GM21360 (cell line): ENCODE results near the gene NUCB1.
"Not testable (repeated sequence)": the region's sequence is repeated elsewhere in the genome, so short reads cannot be mapped to it uniquely, and the experiment has no call there.

Source experiments
- ATAC-seq: cut with Tn5 transposase; IDR thresholded peaks from one replicate; pipeline ENCODE4 v1.9.1; 2021; ENCODE audit warnings: mild to moderate bottlenecking, moderate library complexity; ENCODE audit not compliant: unreplicated experiment

The NUCB1 gene

DNA sequence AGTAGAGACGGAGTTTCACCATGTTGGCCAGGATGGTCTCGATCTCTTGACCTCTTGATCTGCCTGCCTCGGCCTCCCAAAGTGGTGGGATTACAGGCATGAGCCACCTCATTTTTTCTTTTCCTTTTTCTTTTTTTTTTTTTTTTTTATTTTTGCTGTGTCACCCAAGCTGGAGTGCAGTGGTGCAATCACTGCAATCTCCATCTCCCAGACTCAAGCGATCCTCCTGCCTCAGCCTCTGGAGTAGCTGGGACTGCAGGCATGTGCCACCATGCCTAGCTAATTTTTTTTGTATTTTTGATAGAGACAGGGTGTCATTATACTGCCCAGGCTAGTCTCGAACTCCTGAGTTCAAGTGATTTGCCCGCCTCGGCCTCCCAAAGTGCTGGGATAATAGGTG lies 2.2 kb downstream of the NUCB1 start:
- not testable (repeated sequence) for ATAC-seq

DNA sequence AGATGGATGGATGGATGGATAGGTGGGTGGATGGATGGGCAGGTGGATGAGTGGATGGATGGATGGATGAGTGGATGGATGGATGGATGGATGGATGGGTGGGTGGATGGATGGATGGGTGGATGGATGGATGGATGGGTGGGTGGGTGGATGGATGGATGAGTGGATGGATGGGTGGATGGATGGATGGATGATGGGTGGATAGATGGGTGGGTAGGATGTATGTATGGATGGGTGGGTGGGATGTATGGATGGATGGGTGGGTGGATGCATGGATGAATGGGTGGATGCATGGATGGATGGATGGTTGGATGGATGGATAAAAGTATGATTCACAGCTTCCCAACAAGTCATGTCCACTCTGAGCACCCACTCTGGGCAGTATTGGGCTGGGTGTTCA lies 3.7 kb downstream of the NUCB1 start:
- ATAC-seq: not testable (repeated sequence)

DNA sequence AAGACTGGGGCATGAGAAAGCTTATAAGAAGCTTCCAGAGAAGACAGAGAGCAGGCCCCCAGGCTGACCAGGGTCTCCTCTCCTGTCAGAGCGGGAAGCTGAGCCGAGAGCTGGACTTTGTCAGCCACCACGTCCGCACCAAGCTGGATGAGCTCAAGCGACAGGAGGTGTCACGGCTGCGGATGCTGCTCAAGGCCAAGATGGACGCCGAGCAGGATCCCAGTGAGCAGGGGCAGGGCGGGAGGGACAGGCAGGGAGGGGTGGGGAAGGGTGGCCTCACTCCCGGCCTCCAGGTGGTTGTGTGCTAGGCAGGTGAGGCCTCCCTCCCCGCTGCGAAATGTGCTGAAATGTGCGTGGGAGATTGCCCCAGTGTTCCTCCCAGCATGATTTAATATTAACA lies 5.6 kb downstream of the NUCB1 start:
- ATAC-seq: no peak

DNA sequence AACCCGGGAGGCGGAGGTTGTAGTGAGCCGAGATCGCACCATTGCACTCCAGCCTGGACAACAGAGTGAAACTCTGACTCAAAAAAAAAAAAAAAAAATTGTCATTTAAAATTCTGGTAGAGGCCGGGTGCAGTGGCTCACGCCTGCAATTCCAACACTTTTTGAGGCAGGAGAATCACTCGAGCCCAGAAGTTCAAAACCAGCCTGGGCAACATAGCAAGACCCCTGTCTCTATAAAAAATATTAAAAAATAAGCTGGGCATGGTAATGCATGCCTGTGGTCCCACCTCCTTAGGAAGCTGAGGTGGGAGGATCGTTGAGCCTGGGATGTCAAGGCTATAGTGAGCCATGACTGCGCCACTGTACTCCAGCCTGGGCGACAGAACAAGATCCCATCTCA lies 6.2 kb downstream of the NUCB1 start:
- no peak for ATAC-seq

DNA sequence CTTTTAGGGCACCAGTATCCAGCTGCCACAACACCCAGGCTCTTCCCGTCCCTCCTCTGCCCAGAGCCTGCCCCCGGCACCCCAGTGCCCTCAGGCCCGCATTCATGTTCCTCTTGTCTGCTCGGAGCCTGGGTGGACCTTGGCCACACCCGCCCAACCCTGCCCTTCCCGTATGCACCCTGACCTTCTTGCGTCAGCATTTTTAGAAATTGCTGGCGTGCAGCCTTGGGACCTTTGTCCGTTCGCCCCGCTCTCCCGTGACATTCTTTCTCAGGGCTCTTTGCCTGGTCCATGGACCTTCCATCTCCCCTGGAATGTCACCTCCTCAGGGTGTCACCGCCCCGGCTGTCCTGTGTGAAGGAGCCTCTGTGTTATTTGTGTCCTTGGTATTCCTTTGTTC lies 7.6 kb downstream of the NUCB1 start:
- ATAC-seq: no peak

DNA sequence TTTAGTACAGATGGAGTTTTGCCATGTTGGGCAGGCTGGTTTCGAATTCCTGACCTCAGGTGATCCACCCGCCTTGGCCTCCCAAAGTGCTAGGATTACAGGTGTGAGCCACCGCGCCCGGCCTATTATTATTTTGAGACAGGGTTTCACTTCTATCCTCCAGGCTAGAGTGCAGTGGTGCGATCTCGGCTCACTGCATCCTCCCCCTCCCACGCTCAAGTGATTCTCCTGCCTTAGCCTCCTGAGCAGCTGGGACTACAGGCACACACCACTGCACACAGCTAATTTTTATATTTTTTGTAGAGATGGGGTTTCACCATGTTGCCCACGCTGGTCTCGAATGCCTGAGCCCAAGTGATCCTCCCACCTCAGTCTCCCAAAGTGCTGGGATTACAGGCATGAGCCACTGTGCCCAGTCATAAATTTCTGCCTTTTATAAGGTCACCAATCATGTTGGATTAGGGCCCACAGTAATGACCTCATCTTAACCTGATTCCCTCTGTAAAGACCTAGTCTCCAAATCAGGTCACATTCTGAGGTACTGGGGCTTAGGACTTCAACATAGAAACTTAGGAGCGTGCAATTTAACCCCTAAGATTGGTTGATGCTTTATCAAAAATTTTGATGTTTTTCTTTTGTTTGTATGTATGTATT lies 9.4 kb downstream of the NUCB1 start:
- ATAC-seq: not testable (repeated sequence)

DNA sequence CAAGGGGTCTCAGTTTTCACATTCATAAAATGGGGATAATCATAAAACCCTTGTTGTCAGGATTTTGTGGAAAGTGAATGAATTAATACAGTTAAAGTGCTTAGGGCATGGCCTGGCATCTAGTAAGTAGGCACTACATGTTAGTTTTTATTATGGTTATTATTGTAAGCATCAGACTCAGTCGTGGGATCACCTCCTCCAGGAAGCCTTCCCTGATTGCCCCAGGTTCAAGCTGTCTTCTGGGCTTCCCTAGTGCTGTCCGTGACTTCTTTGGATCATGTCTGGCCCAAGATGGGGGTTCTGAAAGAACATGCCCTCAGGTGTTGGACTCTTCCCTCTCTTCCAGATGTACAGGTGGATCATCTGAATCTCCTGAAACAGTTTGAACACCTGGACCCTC lies 10.7 kb downstream of the NUCB1 start:
- ATAC-seq: no peak

DNA sequence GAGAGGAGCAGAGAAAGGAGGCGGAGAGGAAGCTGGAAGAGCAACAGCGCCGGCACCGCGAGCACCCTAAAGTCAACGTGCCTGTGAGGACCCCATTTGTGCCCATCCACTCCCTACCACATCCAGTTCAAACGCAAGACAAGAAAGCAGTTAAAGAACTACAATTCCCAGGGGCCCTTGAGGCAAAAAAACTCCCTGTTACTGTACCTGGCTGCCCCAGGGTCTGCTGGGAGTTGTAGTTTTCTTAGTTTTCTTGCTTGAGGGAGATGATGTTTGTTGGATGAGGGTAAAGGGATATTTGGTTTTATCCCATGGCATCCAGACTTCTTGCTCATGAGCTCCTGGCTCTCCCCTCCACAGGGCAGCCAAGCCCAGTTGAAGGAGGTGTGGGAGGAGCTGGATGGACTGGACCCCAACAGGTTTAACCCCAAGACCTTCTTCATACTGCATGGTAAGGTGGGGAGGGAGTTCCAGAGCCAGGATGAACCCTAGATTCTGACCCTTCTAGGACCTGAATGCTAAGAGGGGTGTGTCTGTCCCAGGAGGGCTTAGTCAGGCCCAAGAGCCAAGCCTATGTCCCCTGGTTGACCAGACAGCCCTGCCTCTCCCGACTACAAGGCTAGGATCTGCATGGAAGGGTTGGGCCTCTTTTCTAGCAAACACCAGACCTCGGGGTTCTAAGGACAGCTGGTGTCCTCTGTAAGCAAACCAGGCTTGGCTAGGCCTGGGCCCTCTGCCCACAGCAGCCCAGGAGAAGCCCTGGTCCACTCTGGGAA lies 13.2 kb downstream of the NUCB1 start:
- no peak for ATAC-seq

DNA sequence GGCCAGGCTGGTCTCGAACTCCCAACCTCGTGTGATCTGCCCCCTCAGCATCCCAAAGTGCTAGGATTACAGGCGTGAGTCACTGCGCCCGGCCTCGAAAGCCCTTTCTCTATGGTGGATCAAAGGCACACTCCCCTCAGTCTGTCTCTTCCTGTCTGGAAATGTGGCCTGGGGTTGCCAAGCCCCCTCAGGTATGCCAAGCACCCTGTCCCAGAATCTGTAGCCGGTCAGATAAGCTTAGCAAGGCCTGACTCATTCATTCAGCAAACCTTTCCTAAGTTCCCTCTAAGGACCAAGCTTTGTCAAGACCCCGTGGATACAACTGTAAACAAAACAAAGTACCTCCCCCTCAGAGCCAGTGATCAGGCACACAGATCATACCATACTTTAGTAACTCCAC lies 14.1 kb downstream of the NUCB1 start:
- no peak for ATAC-seq

DNA sequence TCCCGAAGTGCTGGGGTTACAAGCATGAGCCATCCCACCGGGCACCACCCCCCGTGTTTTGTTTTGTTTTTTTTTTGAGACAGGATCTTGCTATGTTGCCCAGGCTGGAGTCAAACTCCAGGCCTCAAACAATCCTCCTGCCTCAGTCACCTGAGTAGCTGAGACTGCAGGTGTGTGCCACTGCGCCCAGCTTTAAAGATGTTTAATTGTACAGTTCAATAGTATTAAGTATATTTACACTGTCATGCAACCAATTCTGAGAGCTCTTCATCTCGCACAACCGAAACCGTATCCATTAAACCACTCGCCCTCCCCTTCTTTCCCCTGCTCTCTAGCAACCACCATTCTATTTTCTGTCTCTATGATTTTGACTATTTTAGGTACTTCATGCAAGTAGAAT lies 15.6 kb downstream of the NUCB1 start:
- ATAC-seq: no peak

DNA sequence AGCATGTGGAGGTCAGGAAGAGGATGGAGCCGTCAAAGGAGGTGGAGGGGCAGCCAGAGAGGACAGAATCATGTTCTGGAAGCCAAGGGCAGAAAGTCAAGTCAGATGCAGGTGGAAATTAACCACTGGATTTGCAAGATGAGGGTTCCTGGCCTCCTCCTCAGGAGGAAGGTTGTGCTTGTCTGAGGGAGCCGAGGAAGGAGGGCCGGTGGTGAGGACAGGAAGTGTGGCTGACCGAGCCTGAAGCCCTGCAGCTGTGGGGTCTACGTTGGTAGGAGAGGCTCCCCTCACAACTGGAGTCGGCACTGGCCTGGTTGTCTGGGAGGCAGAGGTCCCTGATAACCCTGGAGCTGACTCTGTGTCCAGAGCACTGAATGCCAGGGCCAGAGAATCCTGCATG lies 18.0 kb downstream of the NUCB1 start:
- ATAC-seq: no peak

DNA sequence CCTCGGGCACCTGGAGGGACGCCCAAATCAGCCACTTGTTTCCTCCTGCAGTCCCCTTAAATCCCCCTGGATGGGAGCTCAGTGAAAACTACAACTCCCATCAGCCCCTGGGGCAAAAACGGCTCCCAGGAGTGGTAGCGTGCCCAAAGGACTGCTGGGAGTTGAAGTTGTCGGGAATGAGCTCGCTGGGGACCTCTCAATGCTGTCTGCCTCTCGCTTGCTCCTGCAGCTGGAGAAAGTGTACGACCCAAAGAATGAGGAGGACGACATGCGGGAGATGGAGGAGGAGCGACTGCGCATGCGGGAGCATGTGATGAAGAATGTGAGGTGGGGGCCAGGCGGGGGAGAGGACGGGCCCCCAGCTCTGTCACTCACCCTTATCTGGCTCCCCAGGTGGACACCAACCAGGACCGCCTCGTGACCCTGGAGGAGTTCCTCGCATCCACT lies 18.7 kb downstream of the NUCB1 start:
- ATAC-seq: no peak

DNA sequence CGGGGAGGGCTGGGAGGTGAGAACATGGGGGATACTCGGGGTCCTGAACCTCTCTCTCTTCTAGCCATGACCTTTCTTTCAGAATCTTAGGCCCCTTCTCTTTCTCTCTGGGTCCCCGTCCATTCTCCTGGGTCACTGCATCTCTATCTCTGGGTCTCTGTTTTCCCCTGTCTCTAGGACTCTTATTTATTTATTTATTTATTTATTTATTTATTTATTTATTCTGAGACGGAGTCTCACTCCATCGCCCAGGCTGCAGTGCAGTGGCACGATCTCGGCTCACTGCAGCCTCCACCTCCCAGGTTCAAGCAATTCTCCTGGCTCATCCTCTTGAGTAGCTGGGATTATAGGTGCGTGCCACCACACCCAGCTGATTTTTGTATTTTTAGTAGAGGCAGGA lies 19.2 kb downstream of the NUCB1 start:
- ATAC-seq: not testable (repeated sequence)

DNA sequence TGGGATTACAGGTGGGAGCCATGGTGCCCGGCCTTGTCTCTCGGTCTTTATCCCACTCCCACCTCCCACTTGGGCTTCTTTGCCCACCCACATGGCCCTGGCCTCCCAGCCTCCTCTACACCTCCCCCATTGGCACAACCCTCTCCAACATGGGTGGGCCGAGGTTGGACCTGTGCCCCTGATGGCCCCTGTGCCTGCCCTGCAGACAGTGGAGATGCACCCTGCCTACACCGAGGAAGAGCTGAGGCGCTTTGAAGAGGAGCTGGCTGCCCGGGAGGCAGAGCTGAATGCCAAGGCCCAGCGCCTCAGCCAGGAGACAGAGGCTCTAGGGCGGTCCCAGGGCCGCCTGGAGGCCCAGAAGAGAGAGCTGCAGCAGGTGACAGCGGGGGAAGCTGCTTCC lies 20.8 kb downstream of the NUCB1 start:
- no peak for ATAC-seq

DNA sequence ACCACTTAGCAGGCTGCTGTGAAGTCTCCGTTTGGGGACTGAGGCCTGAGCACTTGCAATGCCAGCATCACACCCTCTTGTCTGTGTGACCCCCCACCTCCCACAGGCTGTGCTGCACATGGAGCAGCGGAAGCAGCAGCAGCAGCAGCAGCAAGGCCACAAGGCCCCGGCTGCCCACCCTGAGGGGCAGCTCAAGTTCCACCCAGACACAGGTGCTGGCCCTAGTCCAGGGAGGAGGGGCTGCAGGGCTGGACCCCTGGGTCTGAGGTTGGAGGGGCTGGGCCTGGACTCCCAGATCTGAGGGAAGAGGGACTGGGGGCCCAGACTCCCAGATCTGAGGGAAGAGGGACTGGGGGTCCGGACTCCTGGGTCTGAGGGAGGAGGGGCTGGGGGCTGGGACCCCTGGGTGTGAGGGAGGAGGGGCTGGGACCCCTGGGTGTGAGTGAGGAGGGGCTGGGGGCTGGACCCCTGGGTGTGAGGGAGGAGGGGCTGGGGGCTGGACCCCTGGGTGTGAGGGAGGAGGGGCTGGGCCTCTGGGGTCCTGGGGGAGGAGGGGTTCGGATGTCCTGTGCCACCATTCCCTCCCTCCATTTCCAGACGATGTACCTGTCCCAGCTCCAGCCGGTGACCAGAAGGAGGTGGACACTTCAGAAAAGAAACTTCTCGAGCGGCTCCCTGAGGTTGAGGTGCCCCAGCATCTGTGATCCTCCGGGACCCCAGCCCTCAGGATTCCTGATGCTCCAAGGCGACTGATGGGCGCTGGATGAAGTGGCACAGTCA lies 21.8 kb downstream of the NUCB1 start:
- ATAC-seq: no peak

DNA sequence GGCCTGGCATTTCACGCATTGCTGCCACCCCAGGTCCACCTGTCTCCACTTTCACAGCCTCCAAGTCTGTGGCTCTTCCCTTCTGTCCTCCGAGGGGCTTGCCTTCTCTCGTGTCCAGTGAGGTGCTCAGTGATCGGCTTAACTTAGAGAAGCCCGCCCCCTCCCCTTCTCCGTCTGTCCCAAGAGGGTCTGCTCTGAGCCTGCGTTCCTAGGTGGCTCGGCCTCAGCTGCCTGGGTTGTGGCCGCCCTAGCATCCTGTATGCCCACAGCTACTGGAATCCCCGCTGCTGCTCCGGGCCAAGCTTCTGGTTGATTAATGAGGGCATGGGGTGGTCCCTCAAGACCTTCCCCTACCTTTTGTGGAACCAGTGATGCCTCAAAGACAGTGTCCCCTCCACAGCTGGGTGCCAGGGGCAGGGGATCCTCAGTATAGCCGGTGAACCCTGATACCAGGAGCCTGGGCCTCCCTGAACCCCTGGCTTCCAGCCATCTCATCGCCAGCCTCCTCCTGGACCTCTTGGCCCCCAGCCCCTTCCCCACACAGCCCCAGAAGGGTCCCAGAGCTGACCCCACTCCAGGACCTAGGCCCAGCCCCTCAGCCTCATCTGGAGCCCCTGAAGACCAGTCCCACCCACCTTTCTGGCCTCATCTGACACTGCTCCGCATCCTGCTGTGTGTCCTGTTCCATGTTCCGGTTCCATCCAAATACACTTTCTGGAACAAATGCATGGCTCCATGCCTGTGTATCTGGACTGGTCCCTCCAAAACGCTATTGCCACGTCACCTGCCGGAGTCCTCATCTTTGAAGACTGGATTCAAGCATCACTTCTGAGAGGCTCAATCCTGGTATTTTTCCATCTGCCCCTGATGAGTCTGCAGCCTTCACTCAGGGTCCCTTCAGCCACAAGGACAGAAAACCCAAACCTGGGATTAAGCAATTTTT lies 22.7 kb downstream of the NUCB1 start:
- ATAC-seq: no peak

DNA sequence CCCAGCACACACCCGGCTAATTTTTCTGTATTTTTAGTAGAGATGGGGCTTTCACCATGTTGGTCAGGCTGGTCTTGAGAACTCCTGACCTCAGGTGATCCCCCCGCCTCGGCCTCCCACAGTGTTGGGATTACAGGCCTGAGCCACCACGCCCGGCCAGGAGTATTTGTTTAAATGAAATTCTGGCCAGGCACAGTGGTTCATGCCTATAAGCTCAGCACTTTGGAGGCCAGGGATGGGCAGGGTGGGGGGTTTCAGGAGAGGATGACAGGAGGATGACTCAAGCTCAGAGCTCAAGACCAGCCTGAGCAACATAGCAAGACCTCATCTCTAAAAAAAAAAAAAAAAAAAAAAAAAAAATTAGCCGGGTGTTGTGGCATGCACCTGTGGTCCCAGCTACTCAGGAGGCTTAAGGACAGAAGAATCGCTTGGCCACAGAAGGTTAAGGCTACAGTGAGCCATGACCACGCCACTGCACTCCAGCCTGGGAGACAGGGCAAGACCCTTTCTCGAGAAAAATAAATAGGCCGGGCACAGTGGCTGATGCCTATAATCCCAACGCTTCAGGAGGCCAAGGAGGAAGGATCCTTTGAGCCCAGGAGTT lies 25.2 kb downstream of the NUCB1 start:
- no peak for ATAC-seq

DNA sequence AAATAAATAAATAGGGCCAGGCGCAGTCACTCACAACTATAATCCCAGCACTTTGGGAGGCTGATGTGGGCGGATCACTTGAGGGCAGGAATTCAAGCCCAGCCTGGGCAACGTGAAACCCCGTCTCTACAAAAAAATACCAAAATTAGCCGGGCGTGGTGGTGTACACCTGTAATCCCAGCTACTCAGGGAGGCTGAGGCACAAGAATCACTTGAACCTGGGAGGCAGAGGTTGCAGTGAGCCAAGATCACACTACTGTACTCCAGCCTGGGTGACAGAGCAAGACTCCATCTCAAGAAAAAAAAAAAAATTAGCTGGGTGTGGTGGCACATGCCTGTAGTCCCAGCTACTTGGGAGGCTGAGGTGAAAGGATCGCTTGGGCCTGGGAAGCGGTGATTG lies 25.8 kb downstream of the NUCB1 start:
- not testable (repeated sequence) for ATAC-seq

DNA sequence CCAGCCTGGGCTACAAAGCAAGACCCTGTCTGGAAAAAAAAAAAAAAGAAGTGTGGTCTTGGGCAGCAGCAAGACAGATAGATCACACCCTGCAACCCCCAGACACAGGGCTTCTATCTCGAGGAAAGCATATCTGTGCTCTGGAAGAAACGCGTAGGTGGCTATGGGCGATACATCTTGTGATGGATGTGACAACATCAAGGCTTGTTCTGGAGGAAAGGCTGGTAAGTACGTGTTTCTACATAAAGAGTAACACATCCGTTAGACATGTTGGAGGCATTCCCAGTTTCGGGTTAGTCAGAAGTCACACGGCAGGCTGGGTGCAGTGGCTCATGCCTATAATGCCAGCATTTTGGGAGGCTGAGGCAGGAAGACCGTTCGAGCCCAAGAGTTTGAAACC lies 26.8 kb downstream of the NUCB1 start:
- no peak for ATAC-seq

DNA sequence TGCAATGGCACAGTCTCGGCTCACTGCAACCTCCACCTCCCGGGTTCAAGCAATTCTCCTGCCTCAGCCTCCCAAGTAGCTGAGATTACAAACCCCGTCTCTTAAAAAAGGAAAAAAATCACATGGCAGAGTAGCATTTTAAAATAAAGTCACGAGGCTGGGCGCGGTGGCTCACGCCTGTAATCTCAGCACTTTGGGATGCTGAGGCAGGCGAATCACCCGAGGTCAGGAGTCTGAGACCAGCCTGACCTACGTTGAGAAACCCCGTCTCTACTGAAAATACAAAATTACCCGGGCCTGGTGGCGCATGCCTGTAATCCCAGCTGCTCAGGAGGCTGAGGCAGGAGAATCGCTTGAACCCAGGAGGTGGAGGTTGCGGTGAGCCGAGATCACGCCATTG lies 27.6 kb downstream of the NUCB1 start:
- ATAC-seq: not testable (repeated sequence)
